IMR-90 (cell line): ENCODE data around the gene TAF11L8. TPM values are rescaled to one million over a fixed set of nuclear protein-coding genes. Genes with fewer than 3 reads are reported as not detected.

Source experiments
- microRNA-seq, 2 experiments: library from miRNA; stranded (forward) in 1 of 2; unstranded in 1 of 2; fragments of 10-50 nt in 1 of 2; fragments of <30 nt in 1 of 2; gene quantifications in 1 of 2; microRNA quantifications in 1 of 2; one replicate each; pipeline versions ENCODE3 to v1.1.0; 2013 to 2020; ENCODE audit not compliant: insufficient read depth in 1 of 2, insufficient read length in 1 of 2, unreplicated experiment in 1 of 2
- polyA plus RNA-seq, 3 experiments: library from polyadenylated mRNA; depleted of rRNA; stranded (reverse); fragments of >200 nt; gene quantifications; 2 replicates each; pipeline ENCODE4 v1.2.3, GENCODE V29; 2012; ENCODE audit warnings: low replicate concordance in 1 of 3
- small RNA-seq, 5 experiments: library from RNA; depleted of rRNA; stranded (forward); fragments of <200 nt; gene quantifications; one replicate each; pipeline ENCODE3, GENCODE V24; 2012
- total RNA-seq: library from RNA; depleted of rRNA; stranded (reverse); fragments of >200 nt; gene quantifications from 2 replicates; pipeline ENCODE4 v1.2.3, GENCODE V29; 2012; rRNA removed

Gene TAF11L8
- total and polyA plus RNA-seq, 2 of the 4 experiments (the other 2 are of a cell fraction) = not detected

Small RNA genes within 50 kb of the gene (microRNA-seq; reads per million reads assigned to microRNA genes)
- gene AC233724.3 (ENCODE audit: insufficient read depth, insufficient read length) (not detected), gene AC233724.6 (ENCODE audit: insufficient read depth, insufficient read length) (not detected), gene AC233724.7 (ENCODE audit: insufficient read depth, insufficient read length) (not detected)

Small RNA genes within 50 kb of the gene (small RNA-seq; reads per million reads assigned to genes)
- 0 reads per million in 5 experiments for gene AC233724.3
- 0 reads per million in 5 experiments for gene AC233724.6
- gene AC233724.7 = 0 reads per million in 5 experiments

Other genes with a start within 250 kb of the TAF11L8 start
- not detected in 2 replicates for gene TAF11L2, start 92.7 kb downstream of the TAF11L8 start, total RNA-seq
- not detected in 2 replicates for gene TAF11L2, start 92.7 kb downstream of the TAF11L8 start, polyA plus RNA-seq (2012; rRNA removed)
- not detected in 2 replicates for gene TAF11L3, start 72.6 kb downstream of the TAF11L8 start, total RNA-seq
- not detected in 2 replicates for gene TAF11L3, start 72.6 kb downstream of the TAF11L8 start, polyA plus RNA-seq (2012; rRNA removed)
- not detected in 2 replicates for gene TAF11L4, start 69.2 kb downstream of the TAF11L8 start, total RNA-seq
- gene TAF11L4, start 69.2 kb downstream of the TAF11L8 start, polyA plus RNA-seq (2012; rRNA removed) = not detected in 2 replicates
- not detected in 2 replicates for gene TAF11L5, start 65.7 kb downstream of the TAF11L8 start, total RNA-seq
- gene TAF11L5, start 65.7 kb downstream of the TAF11L8 start, polyA plus RNA-seq (2012; rRNA removed) = not detected in 2 replicates
- gene TAF11L6, start 62.3 kb downstream of the TAF11L8 start, total RNA-seq = not detected in 2 replicates
- gene TAF11L6, start 62.3 kb downstream of the TAF11L8 start, polyA plus RNA-seq (2012; rRNA removed) = not detected in 2 replicates
- gene TAF11L7, start 5.2 kb downstream of the TAF11L8 start, total RNA-seq = not detected in 2 replicates
- gene TAF11L7, start 5.2 kb downstream of the TAF11L8 start, polyA plus RNA-seq (2012; rRNA removed) = not detected in 2 replicates
- not detected in 2 replicates for gene TAF11L9, start 3.4 kb upstream of the TAF11L8 start, total RNA-seq
- not detected in 2 replicates for gene TAF11L9, start 3.4 kb upstream of the TAF11L8 start, polyA plus RNA-seq (2012; rRNA removed)
- not detected in 2 replicates for gene TAF11L10, start 6.9 kb upstream of the TAF11L8 start, total RNA-seq
- gene TAF11L10, start 6.9 kb upstream of the TAF11L8 start, polyA plus RNA-seq (2012; rRNA removed) = not detected in 2 replicates
- gene TAF11L11, start 13.2 kb upstream of the TAF11L8 start, total RNA-seq = not detected in 2 replicates
- not detected in 2 replicates for gene TAF11L11, start 13.2 kb upstream of the TAF11L8 start, polyA plus RNA-seq (2012; rRNA removed)
- gene TAF11L12, start 19.4 kb upstream of the TAF11L8 start, total RNA-seq = not detected in 2 replicates
- not detected in 2 replicates for gene TAF11L12, start 19.4 kb upstream of the TAF11L8 start, polyA plus RNA-seq (2012; rRNA removed)
- not detected in 2 replicates for gene TAF11L13, start 41.1 kb upstream of the TAF11L8 start, total RNA-seq
- not detected in 2 replicates for gene TAF11L13, start 41.1 kb upstream of the TAF11L8 start, polyA plus RNA-seq (2012; rRNA removed)
- not detected in 2 replicates for gene TAF11L14, start 43.5 kb upstream of the TAF11L8 start, total RNA-seq
- not detected in 2 replicates for gene TAF11L14, start 43.5 kb upstream of the TAF11L8 start, polyA plus RNA-seq (2012; rRNA removed)